HK-2 (cell line): ENCODE results near the gene DTX2.
A peak's percentile ranks its signal among the peaks of the same experiment; 100 is the strongest.
"Not testable (repeated sequence)": the region's sequence is repeated elsewhere in the genome, so short reads cannot be mapped to it uniquely, and the experiment has no call there.

ENCODE experiments used
- DNase-seq: peaks from one replicate; pipeline ENCODE4 v3.0.0-alpha.2; 2018; ENCODE audit not compliant: unreplicated experiment

Gene DTX2

DNA sequence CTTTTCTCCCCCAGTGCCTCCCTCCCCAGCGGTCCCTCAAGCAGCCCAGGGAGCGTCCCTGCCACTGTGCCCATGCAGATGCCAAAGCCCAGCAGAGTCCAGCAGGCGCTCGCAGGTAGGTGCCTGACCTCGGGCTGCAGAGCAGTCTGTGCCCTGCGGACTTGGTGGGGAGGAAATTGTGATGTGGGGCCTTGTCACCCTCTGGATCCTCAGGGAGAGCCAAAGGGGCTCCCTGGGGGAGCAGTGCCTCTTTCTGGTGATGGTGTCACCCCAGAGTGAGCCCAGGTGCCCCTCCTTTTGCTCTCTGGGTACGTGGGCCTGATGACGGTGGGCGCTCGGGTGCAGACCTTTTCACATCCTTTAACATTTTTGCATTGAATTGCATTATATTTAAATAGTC lies 30.6 kb downstream of the DTX2 start:
- DNase-seq = not testable (repeated sequence)

DNA sequence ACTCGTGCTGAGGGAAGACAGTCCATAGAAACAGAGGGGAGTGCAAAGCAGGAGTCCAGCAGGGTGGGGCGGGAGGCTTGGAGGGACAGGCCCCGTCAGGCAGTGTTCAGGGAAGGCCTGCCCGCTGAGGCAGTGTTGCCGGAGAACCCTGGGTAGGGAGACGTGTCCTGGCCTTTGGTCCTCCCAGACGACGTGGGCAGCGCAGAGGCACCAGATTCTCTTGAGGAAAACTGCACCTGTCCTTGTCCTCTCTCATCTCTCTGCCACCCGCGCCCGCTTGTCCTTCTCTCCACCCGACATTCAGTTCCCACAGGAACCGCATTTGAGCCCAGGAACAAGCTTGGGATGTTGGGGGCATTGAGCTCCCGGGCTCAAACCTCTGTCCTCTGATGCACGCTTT lies 34.2 kb downstream of the DTX2 start:
- DNase-seq = not testable (repeated sequence)

DNA sequence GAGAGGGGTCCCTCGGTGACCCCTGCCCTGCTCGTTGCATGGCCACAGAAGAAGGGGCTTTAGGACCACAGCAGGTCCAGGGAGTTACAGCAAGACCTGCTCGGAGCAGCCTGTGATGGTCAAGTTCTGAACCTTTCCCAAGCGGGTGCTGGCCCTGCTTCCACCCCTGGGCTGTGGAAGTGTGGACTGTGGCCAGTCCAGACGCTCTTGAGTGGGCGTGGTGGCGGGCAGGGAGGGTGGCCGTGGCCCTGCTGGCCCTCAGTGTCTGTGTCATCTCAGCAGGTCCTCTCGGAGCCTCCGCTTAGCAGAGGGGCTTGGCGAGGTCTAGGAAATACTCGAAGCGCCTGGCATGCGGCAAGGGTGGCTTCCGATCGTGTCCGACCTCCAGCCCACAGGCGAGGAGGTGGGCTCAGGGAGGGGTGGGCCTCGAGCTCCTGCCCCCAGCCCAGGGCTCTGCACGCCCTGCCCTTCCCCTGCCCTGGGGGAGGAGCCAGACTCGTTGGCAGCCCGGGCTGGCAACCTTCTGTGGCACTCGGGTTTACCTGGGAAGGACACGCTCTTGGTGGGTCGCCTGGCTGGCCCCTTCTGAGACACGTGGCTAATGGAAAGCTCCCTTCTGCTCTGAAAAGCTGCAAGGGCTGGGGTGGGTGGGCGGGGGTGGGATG lies 36.5 kb downstream of the DTX2 start:
- DNase-seq = not testable (repeated sequence)

DNA sequence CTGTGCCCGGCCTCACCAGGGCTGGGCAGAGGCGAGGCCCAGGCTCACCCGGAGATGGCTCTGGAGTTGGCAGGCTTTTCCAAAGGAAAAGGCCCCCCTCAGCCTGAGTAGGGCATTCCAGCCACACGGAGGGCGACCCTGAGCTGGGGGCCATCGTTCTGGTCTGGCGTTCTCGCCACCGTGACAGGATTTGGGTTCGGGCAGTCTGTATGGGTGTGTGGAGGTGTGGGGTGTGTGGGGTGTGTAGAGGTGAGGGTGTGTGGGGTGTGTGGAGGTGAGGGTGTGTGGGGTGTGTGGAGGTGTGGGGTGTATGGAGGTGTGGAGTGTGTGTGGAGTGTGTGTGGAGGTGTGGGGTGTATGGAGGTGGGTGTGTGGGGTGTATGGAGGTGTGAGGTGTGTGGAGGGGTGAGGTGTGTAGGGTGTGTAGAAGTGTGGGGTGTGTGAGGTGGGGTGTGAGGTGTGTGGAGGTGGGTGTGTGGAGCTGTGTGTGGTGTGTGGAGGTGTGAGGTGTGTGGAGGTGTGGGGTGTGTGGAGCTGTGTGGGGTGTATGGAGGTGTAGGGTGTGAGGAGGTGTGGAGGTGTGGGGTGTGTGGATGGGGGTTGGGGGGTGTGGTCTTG lies 37.2 kb downstream of the DTX2 start:
- not testable (repeated sequence) for DNase-seq

DNA sequence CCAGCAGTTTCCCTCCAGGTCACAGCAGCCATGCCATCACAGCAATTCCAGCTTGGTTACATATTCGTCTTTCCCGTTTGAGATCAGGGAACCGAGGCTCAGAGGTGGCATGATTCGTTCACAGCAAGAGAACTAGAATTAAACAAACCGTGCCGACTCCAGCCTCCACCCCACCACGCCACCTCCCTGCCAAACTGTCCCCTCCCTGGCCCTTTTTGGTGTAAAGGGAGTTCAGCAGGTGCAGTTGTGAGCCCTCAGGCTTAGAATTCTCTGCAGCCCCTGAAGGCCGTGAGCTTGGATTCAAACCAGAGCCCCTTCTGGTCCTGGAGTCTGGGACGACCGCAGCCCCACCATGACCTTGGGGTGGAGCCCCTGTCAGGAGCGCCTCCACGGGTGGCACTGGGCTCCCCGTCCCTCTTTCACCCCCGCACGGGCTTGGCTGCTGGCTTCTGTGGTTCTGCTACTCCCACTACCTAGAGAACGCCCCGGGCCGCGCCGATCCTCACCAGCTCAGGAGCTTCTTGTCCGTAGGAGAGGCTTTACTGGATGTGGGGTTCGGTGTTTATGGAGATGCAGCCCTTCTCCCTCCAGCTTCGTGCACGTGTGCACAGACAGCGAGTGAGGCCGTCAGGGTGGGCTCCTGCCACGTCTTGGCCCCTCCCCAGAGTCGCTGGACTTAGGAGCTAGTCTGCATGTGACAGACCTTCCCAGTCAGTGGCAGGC lies 37.9 kb downstream of the DTX2 start:
- not testable (repeated sequence) for DNase-seq

DNA sequence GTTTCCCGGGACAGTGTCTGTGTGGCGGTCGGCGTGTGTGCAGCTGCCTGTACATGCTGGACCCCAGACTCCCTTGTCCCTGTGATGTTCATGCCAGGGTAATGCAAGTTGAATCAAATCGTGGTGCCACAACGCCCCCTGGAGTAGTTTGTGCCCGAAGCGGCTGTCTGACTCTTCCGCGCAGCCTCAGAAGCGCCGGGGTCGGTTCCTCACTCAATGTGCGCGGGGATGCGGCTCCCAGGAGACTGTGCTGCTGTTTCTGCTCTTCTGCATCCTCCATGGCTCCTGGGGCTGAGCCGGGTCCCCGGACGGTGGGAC lies 38.4 kb downstream of the DTX2 start:
- DNase-seq = not testable (repeated sequence)

DNA sequence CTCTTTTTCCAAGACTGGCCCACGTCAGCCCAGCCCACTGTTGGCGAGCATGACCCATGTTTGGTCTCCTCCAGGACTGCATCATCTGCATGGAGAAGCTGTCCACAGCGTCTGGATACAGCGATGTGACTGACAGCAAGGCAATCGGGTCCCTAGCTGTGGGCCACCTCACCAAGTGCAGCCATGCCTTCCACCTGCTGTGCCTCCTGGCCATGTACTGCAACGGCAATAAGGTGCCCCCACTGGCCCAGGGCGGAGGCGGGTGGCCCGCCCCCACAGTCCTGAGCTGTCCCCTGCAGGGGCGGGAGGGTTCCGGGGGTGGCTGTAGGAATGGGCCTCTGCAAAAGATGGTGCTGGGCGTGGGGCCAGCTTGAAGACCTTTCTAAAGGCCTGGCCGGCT lies 40.7 kb downstream of the DTX2 start:
- not testable (repeated sequence) for DNase-seq

DNA sequence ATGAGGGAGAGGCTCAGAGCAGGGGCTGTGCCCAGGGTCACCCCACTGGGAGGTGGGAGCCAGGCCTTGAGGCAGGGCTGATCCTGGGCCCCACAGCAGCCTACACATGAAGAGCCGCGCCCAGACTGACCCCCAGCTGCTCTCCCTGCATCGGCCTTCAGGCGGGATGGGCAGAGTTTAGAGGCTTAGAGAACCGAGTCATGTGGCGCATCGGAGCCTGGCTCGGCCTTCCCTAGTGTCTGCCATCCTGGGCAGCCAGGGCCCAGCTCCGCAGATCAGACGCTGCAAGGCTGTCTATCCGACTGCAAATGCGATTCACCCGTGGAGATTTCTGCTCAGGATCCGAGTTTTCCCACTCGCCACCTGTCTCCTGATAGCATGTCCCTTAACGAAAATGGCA lies 41.3 kb downstream of the DTX2 start:
- not testable (repeated sequence) for DNase-seq

DNA sequence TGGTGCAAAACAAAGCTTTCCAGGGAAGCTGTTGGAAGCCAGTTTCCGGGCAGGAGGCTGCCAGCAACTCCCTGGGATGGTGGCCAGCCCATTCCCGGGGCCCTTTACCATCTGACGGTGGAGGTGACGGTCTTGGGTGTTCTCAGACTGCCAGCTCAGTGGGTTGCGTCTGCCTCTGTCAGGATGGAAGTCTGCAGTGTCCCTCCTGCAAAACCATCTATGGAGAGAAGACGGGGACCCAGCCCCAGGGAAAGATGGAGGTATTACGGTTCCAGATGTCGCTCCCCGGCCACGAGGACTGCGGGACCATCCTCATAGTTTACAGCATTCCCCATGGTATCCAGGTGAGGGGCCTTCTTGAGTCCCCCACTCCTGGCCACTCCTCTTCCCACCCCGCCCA lies 41.7 kb downstream of the DTX2 start:
- not testable (repeated sequence) for DNase-seq

DNA sequence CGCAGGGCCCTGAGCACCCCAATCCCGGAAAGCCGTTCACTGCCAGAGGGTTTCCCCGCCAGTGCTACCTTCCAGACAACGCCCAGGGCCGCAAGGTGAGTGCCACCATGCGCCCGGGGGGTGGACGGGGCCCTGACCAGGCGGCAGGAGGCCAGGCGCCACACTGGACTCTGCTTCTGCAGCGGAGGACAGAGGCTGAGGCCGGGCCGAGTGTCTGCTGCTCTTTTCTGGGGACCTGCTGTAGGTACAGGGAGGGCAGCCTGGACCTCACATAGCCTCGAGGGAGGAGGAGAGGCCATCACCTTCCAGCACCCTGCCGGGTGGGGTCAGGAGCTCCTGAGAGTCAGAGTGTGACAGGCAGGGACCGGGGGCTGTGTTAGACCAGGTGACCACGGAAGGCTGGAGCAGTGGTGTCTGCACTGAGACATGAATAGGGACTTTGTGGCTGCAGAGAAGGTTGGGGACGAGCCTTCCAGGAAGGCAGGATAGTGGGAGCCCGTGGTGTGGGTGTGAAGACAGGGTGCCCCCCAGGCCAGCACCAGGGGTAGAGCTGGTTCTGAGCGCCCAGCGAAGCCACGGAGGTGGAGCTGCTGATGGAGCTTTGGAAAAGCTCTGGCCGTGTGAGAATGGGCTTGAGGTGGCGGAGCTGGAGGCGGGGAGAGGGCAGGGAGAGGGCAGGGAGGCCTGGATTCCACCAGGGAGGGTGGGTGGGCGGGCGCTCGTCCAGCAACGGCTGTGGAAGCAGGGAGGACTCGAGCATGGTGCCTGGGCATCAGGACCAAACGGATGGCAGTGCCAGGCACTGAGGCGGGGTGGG lies 43.0 kb downstream of the DTX2 start:
- DNase-seq = not testable (repeated sequence)

DNA sequence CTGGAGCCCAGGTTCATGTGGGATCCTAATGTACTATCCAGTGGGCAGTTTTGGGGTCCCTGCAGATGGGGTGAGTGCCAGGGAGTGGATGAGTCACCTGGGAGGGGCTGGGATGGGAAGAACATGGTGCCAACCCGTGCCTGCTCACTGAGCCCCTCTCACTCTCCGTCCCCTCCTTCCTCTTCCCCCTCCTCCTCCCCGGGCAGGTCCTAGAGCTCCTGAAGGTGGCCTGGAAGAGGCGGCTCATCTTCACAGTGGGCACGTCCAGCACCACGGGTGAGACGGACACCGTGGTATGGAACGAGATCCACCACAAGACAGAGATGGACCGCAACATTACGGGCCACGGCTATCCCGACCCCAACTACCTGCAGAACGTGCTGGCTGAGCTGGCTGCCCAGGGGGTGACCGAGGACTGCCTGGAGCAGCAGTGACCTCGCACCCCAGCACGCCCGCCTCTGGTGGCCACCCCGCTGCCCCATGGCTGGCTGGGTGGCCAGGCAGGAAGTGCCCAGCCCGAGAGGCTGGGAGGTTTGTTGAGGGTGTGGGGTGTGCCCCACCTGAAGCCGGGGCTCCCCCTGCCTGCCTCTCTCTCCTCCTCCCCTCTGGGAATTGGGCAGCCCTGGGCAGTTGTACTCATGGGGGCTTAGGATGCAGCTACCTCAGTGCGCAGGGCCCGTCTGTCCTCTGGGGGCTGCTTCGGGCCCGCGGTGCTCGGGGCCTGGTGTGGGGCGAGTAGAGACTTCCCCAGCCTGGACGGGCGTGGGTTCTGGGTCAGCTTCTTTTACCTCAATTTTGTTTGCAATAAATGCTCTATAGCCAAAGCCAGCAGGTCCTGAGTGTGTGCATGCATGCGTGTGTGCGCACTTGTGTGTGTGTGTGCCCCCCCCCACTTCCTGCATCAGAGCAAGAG lies 43.9 kb downstream of the DTX2 start:
- no peak for DNase-seq

DNA sequence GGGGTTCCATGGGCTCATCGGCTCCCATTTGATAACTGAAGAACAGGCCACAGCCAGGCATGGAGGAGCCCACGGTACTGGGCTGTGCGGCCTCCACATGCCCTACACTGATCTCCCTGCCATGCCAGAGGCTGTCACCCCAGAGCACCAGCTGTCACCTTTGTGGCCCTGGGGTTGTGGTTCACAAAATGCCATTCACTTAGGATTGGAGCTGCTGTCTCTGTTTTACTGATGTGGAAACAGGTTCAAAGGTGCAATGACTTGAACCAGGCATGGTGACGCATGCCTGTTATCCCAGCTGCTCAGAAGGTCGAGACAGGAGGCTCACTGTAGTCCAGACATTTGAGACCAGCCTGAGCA lies 44.6 kb downstream of the DTX2 start:
- no peak for DNase-seq

DNA sequence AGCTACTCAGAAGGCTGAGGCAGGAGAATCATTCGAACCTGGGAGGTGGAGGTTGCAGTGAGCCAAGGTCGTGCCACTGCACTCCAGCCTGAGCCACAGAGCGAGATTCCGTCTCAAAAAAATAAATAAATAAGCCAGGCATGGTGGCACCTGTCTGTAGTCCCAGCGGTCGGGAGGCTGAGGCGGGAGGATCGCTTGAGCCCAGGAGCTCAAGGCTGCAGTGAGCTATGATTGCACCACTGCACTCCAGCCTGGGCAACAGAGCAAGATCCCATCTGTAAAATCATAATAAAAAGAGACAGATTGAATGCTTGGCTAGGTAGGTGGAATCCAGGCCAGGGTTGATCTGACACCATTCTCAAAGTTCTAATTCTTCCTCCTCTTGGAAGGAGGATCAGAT lies 45.1 kb downstream of the DTX2 start:
- DNase-seq = not testable (repeated sequence)

DNA sequence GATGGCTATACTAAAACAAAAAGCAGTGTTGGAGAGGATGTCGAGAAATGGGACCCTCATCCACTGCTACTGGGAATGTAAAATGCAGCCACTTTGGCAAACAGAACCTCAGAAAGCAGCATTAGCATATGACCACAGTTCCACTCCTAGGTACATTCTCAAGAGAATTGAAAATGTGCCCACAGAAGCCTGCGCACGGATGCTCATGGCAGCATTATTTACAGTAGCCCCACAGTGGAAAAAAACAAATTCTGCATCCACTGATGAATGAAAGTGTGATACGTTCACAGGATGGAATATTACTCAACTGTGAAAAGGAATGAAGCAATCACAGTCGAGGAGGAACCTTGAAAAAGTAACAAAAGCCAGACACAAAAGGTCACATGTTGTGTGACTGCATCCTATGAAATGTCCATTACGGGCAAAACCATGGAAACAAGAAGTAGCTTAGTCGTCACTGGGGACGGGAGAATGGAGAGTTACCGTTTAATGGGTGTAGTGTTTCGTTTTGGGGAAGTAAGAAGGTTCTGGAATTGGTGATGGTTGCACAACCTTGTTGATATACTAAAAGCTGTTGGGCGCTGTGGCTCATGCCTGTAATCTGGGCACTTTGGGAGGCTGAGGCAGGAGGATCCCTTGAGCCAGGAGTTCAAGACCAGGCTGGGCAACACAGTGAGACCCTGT lies 46.4 kb downstream of the DTX2 start:
- DNase-seq = no peak

DNA sequence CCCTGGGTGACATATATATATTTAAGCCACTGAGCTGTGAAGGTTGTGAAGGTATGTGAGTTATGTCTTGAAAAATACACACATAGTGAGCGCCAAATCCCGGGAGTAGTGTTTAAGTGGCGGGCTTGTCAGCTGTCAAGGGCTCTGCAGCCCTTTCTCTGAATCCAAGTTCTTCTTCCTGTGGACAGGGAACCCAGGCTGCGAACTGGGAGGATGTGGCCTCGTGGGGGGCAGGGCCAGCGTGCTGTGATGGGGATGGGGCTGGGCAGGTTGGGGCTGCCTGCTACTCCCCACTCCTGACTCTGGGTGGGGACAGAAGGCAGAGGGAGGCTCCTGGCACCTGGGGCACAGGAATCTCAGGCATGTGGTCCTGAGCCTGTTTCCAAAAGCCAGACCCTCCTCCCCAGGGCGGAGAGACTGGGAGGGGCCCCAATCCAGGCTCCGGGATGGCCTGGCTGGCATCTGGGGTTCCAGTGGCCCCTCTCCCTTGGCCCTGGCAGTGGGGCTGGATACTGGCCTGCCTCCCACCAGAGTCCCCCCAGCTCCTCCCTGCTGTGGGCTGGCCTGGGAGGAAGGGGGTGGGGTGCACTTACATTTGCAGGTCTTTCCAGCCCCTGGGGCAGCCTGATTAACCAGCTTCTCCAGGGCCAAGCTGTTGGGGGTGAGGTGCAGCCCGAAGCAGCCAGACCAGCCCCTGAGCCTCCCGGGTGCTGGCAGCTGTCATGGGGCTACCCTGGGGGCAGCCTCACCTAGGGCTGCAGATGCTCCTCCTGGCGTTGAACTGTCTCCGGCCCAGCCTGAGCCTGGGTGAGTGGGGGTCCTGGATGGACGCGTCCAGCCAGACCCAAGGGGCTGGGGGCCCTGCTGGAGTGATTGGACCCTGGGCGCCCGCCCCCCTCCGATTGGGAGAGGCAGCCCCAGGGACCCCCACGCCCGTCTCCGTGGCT lies 48.7 kb downstream of the DTX2 start, which contains the start of gene UPK3B:
Gene UPK3B (plus strand): TSS at position 622 of the 947 bp plus-strand sequence. CDS start 101 bp downstream, at position 723.
- DNase-seq = peak; percentile 32

DNA sequence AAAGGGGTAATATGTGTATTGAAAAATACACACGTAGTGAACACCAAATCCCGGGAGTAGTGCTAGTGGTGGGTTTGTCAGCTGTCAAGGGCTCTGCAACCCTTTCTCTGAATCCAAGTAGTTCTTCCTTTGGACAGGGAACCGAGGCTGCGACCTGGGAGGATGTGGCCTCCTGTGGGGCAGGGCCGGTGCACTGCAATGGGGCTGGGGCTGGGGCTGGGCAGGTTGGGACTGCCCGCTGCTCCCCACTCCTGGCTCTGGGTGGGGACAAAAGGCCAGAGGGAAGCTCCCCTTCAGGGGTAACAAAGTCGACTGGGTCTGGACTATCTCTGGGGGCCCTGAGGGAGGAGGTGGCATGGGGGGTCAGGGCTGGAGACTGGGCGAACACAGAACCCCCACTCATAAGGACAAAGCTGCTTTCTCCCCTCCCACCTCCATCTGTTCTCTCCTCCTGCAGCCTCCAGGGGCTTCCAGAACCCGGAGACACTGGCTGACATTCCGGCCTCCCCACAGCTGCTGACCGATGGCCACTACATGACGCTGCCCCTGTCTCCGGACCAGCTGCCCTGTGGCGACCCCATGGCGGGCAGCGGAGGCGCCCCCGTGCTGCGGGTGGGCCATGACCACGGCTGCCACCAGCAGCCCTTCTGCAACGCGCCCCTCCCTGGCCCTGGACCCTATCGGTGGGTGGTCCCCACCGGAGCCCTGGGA lies 49.8 kb downstream of the DTX2 start:
- DNase-seq = not testable (repeated sequence)

DNA sequence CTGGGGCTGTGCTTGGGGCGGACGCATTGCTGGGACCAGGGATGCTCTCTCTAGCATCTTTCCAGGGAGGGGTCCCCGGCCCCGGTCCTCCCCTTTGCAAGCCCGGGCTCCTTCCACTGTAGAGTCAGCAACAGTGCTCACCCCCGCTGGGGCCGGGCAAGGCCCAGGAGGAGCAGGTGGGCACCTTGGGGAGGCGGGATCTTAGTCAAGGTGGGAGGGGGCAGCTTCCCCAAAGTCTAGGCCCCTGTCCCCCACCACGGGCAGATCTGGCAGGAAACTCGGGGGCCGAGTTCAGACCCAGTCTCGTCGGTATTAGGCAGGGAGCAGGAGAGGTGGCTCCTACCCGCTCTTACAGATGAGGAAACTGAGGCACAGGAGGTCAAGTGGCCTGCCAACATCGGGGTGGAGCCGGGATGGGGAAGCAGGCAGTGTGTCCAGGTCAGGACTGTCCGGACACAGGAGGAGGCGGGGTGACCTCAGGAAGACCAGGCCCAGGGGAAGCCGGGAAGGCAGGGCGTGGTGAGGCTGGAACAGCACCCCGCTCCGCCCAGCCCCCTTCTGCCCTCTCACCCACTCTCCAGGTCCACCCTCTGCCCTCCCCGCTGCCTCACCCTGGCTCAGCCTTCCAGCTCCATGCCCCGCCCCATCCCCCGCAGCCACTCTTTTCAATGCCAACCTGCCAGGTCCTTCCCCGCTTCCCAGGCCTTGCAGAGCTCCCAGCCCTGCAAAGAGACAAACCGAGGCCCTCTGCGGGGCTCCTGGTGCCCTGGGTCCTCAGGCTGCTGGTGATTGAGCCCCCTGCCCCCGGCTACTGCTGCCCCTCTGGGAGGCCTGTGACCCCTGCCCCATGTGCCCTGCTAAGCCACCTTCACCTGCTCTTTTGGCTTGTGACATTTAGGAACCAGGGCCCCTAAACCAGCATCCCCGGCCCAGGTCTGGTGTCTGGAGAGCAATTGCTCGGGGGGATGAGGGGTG lies 50.7 kb downstream of the DTX2 start:
- not testable (repeated sequence) for DNase-seq
